HepG2 (cell line): ENCODE results near the gene CCDC170. TPM values are rescaled to one million over a fixed set of nuclear protein-coding genes. Genes with fewer than 3 reads are reported as not detected.

Experiments used
- ATAC-seq: fragments of 200-7000 bp; cut with Tn5 transposase; 3 replicates; pipeline ENCODE4 v1.9.1; 2020; ENCODE audit warnings: mild to moderate bottlenecking, moderate library complexity
- BruUV-seq: library from RNA; stranded (reverse); fragments of 400-500 nt; replicated peaks from 2 replicates; lab custom pipeline; 2021; lab: Mats Ljungman, UMichigan
- CTCF ChIA-PET: fragments of 300-600 bp; formaldehyde crosslinking; extraction: SDS; loops from one replicate; lab custom pipeline; 2021; ENCODE audit warnings: low total read pairs, inconsistent platforms, low intra/inter-chr PET ratio; lab: Yijun Ruan, JAX
- POLR2A ChIA-PET: fragments of 350-600 bp; sonication (Branson Sonifier 250); formaldehyde crosslinking; loops from one replicate; lab custom pipeline; 2020; ENCODE audit warnings: antibody characterized with exemption, inconsistent platforms; lab: Yijun Ruan, JAX
- DNase-seq: peaks from one replicate; pipeline ENCODE4 v3.0.0-alpha.2; 2015; ENCODE audit warnings: low spot score
- FAIRE-seq: peaks from 3 replicates; lab custom pipeline; 2011; peaks lifted over from hg19 to GRCh38; lab: Jason Lieb, UNC
- H2AFZ ChIP-seq: one replicate; pipeline ENCODE4 v1.6.1; 2011; ENCODE audit warnings: low read length, inconsistent platforms
- H3K27ac ChIP-seq: fragments of 300-600 bp; 3 replicates; pipeline ENCODE4 v1.8.0; 2011; ENCODE audit warnings: mixed run types, mild to moderate bottlenecking, mixed read lengths, low read length, inconsistent platforms; ENCODE audit not compliant: insufficient read depth; ENCODE audit errors: extremely low read length
- H3K27me3 ChIP-seq, 2 experiments: fragments of 200-600 bp in 1 of 2; 2 replicates in 1 of 2; 3 replicates in 1 of 2; pipeline versions ENCODE4 v1.6.0 to v1.8.0; 2011; ENCODE audit warnings: low read length in 2 of 2, mild to moderate bottlenecking in 2 of 2, moderate library complexity in 2 of 2, inconsistent platforms in 1 of 2; ENCODE audit not compliant: insufficient read depth in 2 of 2, control insufficient read depth in 1 of 2
- H3K36me3 ChIP-seq, 2 experiments: fragments of 200-600 bp in 1 of 2; replicated peaks in 1 of 2; 2 replicates in 1 of 2; 3 replicates in 1 of 2; pipeline versions ENCODE4 v1.5.1 to v1.8.0; 2011; ENCODE audit warnings: low read length in 2 of 2, inconsistent platforms in 1 of 2; ENCODE audit not compliant: insufficient read depth in 2 of 2, control insufficient read depth in 1 of 2
- H3K4me1 ChIP-seq: 2 replicates; pipeline ENCODE4 v1.5.1; 2012; ENCODE audit warnings: low read length, inconsistent platforms; ENCODE audit not compliant: insufficient read depth
- H3K4me2 ChIP-seq: 2 replicates; pipeline ENCODE4 v1.6.0; 2011; ENCODE audit warnings: low read depth, low read length, inconsistent platforms
- H3K4me3 ChIP-seq, 3 experiments: fragments of 200-600 bp in 1 of 3; sonication (generic), shearing (Covaris generic) in 1 of 3; replicated peaks in 1 of 3; 2 replicates each; pipeline ENCODE4 v1.5.1; 2011 to 2016; ENCODE audit warnings: low read length in 3 of 3, inconsistent platforms in 2 of 3, low read depth in 2 of 3, mild to moderate bottlenecking in 2 of 3, control low read depth in 1 of 3, mixed read lengths in 1 of 3; ENCODE audit not compliant: insufficient read depth in 1 of 3
- H3K79me2 ChIP-seq: one replicate; pipeline ENCODE4 v1.6.1; 2011; ENCODE audit warnings: low read length, inconsistent platforms; ENCODE audit not compliant: insufficient read depth
- H3K9ac ChIP-seq: 2 replicates; pipeline ENCODE4 v1.6.0; 2011; ENCODE audit warnings: mild to moderate bottlenecking, low read depth, low read length, inconsistent platforms; ENCODE audit not compliant: insufficient read depth
- H3K9me3 ChIP-seq: 2 replicates; pipeline ENCODE4 v1.5.1; 2012; ENCODE audit warnings: mild to moderate bottlenecking, low read length
- H4K20me1 ChIP-seq: 2 replicates; pipeline ENCODE4 v1.6.0; 2011; ENCODE audit warnings: inconsistent platforms, mild to moderate bottlenecking, low read length, moderate library complexity; ENCODE audit not compliant: insufficient read depth
- DMAP1 ChIP-seq: IDR thresholded peaks from 2 replicates; pipeline ENCODE4 v1.6.1; 2016
- HNRNPUL1 ChIP-seq: fragments of 200-400 bp; formaldehyde crosslinking; IDR thresholded peaks from 2 replicates; pipeline ENCODE4 v1.6.1; 2017; ENCODE audit warnings: low read depth, mild to moderate bottlenecking, low read length, moderate library complexity
- NCOR1 ChIP-seq: fragments of 200-600 bp; sonication (generic); IDR thresholded peaks from 2 replicates; pipeline ENCODE4 v1.7.0; 2017; ENCODE audit warnings: antibody characterized with exemption, low read length, borderline replicate concordance
- SP2 ChIP-seq: sonication (generic); formaldehyde crosslinking; IDR thresholded peaks from 2 replicates; pipeline ENCODE4 v1.5.1; 2020; ENCODE audit warnings: mild to moderate bottlenecking, missing genetic modification reagents
- ZNF264 ChIP-seq: sonication (generic); formaldehyde crosslinking; IDR thresholded peaks from 2 replicates; pipeline ENCODE4 v1.4.0; 2020; ENCODE audit warnings: missing genetic modification reagents
- ZNF501 ChIP-seq: sonication (generic); formaldehyde crosslinking; IDR thresholded peaks from 2 replicates; pipeline ENCODE4 v1.5.1; 2020; ENCODE audit warnings: mild to moderate bottlenecking, moderate library complexity, missing genetic modification reagents
- ZNF564 ChIP-seq: sonication (generic); formaldehyde crosslinking; IDR thresholded peaks from 2 replicates; pipeline ENCODE4 v1.8.1; 2023; ENCODE audit warnings: mild to moderate bottlenecking, missing genetic modification reagents
- WGBS: methylation state at CpG from one replicate; pipeline ENCODE4 v1.1.6; 2017; ENCODE audit warnings: low lambda C conversion rate; 5-methylcytosine and 5-hydroxymethylcytosine counted together
- in situ Hi-C: cut with HindIII; loops from 2 replicates; pipeline ENCODE4 v1.10.0; 2017; ENCODE audit warnings: low pct_unique_long_range_greater_than_20kb; ENCODE audit not compliant: extremely low pct_ligation_motif_present
- intact Hi-C: fragments of 100-400 bp; cut with micrococcal nuclease; formaldehyde crosslinking; loops from one replicate; pipeline ENCODE4 v1.10.0; 2022; ENCODE audit not compliant: unreplicated experiment
- polyA plus RNA-seq, 8 experiments: library from polyadenylated mRNA; depleted of rRNA in 3 of 8; stranded (reverse) in 7 of 8; unstranded in 1 of 8; fragments of >200 nt; fragmentation: Illumina TruSeq in 4 of 8; extraction: Trizol in 4 of 8; gene quantifications; 2 replicates each; pipeline versions ENCODE4 v1.2.1 to v1.2.3, GENCODE V29; 2011 to 2016; ENCODE audit warnings: low read depth in 4 of 8, missing spikeins in 1 of 8, mixed read lengths in 1 of 8; ENCODE audit not compliant: insufficient read depth in 1 of 8
- total RNA-seq, 5 experiments: library from RNA; depleted of rRNA; stranded (reverse); fragments of >200 nt; fragmentation: Illumina TruSeq; extraction: Trizol; gene quantifications; 2 replicates each; pipeline ENCODE4 v1.2.3, GENCODE V29; 2016; ENCODE audit warnings: low read depth in 1 of 5
- TF ChIP-seq, protein P1 (sequence below): sonication (generic); formaldehyde crosslinking; IDR thresholded peaks from 2 replicates; pipeline ENCODE4 v1.5.0; 2020; ENCODE audit warnings: mild to moderate bottlenecking, missing genetic modification reagents
- TF ChIP-seq, protein P2 (sequence below): sonication (generic); formaldehyde crosslinking; IDR thresholded peaks from 2 replicates; pipeline ENCODE4 v1.5.1; 2020; ENCODE audit warnings: mild to moderate bottlenecking, missing genetic modification reagents

The CCDC170 gene
- total and polyA plus RNA-seq, 2 of the 13 experiments (the other 11 are each of a cell fraction or from before 2014, with no cell fraction given), result 0.90 to 5.1 TPM

DNA sequence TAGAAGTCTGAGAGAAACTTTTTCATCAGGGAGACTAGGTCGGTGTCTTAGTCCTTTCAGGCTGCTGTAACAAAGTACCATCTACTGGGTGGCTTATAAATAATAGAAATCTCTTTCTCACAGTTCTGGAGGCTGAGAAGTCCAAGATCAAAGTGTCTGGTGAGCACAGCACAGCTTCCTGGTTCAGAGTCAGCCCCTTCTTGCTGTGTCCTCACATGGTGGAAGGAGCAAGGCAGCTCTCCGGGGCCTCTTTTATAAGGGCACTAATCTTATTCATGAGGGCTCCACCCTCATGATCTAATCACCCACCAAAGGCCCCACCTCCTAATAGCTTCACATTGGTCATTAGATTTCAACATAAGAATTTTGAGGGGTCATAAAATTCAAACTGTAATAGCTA is 122.8 kb downstream of the CCDC170 start:
- Histone ChIP-seq H3K36me3 (no peaks in the 10 kb centered on the region), H3K9me3 (no peaks in the 10 kb centered on the region), H3K79me2 (no peaks in the 10 kb centered on the region), H3K4me2 (peak overlapping the region; percentile 65), H3K27me3 (no peaks in the 10 kb centered on the region), H3K9ac (no peak overlapping the region), H3K4me3 (no peak overlapping the region), H2AFZ (peak overlapping the region; percentile 85), H3K4me1 (peaks cover 26% of the 10 kb centered on the region), H4K20me1 (no peaks in the 10 kb centered on the region), H3K27ac (peak overlapping the region; percentile 66)
- POLR2A ChIA-PET, result interaction anchor here (0.7 to 1.4 kb wide), 3 partner anchors 12 to 53 kb away, joined by 3 to 6 read pairs (median 4); no protein-coding TSS in a partner anchor
- ATAC-seq (peak; percentile 65), FAIRE-seq (no peak), DNase-seq (no peak)
- 88% methylated on average over 2 of the region's 2 CpGs for WGBS
- no TSS peak for BruUV-seq
- TF ChIP-seq HNRNPUL1 (no peak), SP2 (CRISPR knock-in tag) (no peak), ZNF501 (CRISPR knock-in tag) (peak; percentile 7; the same call in 1 of the 2 replicates), ZNF564 (peak; percentile 83; the same call in 1 of the 2 replicates), ZNF264 (CRISPR knock-in tag) (peak; percentile 86), NCOR1 (peak; percentile 0; the same call in 1 of the 2 replicates), DMAP1 (CRISPR knock-in tag) (peak; percentile 13; the same call in 1 of the 2 replicates)
- TF ChIP-seq, protein P1, sequence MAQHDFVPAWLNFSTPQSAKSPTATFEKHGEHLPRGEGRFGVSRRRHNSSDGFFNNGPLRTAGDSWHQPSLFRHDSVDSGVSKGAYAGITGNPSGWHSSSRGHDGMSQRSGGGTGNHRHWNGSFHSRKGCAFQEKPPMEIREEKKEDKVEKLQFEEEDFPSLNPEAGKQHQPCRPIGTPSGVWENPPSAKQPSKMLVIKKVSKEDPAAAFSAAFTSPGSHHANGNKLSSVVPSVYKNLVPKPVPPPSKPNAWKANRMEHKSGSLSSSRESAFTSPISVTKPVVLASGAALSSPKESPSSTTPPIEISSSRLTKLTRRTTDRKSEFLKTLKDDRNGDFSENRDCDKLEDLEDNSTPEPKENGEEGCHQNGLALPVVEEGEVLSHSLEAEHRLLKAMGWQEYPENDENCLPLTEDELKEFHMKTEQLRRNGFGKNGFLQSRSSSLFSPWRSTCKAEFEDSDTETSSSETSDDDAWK (CRISPR knock-in tag), result no peak
- TF ChIP-seq, protein P2, sequence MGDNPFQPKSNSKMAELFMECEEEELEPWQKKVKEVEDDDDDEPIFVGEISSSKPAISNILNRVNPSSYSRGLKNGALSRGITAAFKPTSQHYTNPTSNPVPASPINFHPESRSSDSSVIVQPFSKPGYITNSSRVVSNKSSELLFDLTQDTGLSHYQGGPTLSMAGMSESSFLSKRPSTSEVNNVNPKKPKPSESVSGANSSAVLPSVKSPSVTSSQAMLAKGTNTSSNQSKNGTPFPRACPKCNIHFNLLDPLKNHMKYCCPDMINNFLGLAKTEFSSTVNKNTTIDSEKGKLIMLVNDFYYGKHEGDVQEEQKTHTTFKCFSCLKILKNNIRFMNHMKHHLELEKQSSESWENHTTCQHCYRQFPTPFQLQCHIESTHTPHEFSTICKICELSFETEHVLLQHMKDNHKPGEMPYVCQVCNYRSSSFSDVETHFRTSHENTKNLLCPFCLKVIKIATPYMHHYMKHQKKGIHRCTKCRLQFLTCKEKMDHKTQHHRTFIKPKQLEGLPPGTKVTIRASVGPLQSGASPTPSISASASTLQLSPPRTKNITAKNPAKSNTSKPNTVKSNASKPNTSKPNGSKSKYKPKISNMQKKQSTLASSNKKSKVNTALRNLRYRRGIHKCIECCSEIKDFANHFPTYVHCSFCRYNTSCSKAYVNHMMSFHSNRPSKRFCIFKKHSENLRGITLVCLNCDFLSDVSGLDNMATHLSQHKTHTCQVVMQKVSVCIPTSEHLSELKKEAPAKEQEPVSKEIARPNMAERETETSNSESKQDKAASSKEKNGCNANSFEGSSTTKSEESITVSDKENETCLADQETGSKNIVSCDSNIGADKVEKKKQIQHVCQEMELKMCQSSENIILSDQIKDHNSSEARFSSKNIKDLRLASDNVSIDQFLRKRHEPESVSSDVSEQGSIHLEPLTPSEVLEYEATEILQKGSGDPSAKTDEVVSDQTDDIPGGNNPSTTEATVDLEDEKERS (CRISPR knock-in tag), result 0 out of 2 replicates have a peak, but pooled peaks have one; percentile 46
- in situ Hi-C loops (no loop called here), intact Hi-C loops (no loop called here)
- CTCF ChIA-PET, result no interaction called here
